GM21576 (cell line): Measurements from ENCODE around the gene ACADL.

Experiments used
- ATAC-seq: cut with Tn5 transposase; IDR thresholded peaks from one replicate; pipeline ENCODE4 v1.9.1; 2021; ENCODE audit warnings: mild to moderate bottlenecking, moderate library complexity; ENCODE audit not compliant: unreplicated experiment

The ACADL gene

DNA sequence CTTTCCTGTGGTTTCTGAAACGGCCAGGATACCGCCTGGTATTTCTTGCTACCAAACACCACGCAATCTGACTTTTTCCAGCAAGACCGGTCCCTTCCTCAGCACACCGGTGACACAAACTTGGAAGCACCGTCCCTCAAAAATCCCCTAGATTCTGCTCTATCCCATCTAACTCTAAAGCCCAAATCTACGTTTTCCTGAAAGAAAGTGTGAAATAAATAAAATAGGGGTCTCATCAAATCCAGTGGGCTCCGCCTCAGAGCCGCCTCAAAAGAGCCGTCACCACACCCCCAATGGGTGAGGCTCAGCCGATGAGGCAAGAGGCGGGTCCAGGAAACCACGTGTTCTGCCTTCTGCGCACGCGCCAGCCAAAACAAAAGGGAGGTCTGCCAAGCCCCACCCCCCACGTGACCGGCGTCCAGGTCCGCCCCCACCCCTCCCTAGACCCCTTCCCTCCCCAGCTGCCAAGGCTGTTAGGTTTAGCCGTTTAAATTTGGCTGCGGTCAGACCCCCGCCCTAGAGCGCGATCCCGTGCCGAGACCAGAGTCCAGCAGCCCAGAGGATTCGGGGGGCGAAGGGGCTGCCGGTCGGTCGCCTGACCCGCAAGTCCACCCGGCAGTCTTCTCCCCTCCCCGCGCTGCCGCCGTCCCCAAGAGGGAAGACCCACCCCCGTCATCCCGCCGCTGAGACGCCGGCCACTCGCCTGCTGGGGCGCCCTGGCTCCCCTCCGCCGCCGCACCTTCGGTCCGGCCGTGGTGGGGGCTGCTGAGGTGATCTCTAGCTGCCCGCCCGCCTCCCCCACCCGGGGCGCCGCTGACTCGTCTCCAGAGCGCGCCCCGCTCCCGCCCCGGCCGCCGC, 54.6 kb downstream of the ACADL start:
- peak; percentile 64 for ATAC-seq

DNA sequence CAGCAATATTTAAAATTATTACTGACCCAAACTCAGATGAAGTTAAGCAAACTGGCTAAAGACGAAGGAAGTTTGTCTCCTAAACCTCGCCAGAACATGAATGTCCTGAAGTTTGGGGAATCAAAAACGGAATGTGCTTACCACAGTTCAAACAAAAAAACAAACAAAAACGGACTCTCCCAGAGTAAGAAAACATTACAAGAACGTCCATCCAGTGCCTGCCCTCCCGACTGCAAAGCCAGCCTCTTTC, 55.1 kb downstream of the ACADL start:
- ATAC-seq: no peak

DNA sequence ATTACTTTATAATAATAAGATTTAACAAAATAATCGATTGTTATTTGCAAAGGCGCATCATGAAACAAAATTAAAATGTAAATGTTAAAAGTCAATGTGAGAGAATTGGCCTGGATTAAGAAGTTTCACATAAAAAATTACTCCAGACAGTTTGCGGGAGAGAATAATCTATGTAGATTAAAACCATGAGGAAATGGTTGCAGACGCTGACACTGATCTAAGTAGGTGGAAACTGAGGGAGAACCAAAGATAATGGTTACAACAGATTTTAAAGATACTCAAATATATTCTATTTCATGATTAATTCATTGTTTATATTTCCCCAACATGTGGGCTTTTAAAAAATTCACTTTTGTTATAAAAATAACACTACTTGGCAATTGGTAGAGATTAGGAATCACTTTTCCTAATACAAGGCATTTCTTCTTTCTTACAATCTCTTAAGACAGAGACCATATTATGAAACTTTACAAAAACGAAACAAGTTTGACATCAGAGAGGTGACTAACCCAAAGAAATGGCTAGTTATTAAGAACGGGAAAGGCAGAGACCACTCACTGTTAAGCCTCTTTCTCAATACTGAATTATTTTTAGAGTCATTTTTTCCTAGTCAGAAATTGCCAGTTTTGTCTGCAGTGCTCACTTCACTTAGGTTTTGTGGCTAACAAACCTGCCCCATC, 55.6 kb downstream of the ACADL start:
- peak; percentile 35 for ATAC-seq

DNA sequence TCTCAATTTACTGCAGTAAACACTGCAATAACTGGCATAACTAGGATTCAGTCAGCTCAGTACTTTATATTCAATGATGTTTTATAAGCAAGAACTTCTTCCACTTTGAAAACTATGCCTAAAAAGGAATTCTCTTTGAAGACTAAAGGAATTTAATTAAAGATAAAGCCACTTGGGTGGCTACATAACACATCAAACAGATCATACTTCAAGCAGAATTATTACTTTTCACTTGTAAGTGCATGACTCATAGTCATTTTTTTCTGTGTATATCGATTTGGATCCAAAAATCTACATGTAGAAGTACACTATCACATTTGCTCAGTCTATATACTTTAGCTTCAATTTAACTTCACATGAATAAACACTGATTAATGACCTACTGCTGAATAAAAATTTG, 58.0 kb downstream of the ACADL start:
- ATAC-seq: no peak

DNA sequence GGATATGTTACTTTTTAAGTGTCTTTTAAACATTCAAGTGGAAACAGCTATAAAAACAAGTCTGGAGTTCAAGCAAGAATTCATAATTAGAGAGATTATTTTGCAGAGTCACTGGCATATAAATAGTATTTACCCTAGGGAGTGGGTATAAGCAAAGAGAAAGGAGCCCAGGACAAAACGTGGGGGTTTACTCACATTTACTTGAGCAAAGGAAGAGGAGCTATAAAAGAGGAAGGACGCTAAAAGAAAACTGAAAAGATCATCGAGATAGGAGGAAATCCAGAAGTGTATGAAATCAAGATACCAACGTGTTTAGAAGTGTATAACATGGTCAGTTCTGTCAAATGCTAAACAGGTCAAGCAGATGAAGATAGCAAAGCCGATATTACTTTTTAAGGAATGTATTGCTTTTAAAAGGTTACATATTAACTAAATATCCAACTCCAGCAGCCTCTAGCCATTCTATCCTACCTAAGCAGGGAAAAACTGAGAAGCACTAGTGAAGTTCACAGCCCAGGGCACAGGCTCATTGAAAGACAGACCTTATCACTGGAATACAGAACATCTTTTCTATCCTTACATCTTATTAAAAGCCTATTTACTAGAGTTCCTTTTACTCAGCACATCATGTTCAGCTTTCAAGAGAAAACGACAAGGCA, 62.7 kb downstream of the ACADL start:
- ATAC-seq: no peak

DNA sequence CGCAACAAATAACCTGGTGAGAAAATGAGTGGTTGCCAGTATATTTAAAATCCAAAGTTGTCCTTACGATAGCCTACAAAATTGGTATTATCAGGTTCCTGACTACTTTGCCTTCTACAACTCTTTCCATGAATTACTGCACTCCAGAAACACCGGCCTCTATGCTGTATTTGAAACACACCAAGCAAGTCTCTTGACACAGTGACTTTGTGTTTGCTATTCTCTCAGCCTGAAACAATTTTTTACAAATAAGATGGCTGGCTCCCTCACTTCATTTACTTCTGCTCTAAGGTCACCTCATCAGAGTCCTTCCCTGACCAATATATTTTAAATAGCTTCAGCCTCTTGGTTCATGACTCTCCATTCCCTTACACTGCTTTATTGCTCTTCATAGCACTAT, 66.2 kb downstream of the ACADL start:
- no peak for ATAC-seq

DNA sequence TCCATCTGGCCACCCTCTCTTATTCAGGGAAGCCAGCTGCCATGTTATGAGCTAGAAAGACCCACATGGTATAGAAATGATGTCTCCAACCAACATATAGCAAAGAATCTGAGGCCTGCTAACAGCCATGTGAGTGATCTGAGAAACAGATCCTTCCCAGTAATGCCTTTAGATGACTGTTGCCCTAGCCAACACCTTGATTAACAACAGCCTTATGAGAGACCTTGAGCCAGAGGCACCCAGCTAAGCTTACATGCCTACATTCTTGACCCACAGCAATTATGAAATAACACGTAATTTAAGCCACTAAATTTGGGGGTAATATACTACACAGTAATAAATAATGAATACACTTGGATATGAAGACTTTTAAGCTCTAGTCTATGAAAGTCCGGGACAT, 67.0 kb downstream of the ACADL start:
- no peak for ATAC-seq

DNA sequence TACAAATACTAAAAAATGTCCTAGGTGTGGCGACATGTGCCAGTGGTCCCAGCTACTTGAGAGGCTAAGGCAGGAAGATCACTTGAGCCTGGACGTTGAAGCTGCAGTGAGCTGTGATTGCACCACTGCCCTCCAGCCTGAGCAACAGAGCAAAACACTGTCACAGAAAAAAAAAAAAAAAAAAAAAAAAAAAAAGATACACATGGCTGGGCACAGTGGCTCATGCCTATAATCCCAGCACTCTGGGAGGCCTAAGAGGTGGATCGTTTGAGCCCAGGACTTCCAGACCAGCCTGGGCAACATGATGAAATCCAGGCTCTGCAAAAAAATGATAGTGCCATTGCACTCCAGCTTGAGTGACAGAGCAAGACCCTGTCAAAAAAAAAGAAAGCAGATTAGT, 67.7 kb downstream of the ACADL start:
- ATAC-seq: no peak

DNA sequence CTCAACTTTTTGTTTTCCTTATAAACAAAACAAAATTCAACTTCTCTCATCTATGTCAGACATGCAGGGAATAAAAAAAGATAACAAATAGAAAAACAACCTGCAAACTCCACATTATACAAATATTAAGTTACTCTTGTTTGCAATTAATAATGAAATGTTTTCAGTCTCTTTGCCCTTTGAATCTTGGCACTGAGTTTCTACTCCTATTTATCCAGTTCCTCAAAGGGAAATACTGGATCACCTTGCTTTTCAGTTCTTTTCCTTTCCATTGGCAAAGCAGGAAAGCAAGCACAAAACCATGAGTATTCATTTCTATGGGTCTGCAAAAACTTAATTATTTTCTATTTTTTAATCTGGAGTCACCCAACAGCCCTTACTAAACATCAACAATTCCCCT, 77.6 kb downstream of the ACADL start:
- ATAC-seq: no peak
